ENCODE data around the gene ARVCF.

DNA sequence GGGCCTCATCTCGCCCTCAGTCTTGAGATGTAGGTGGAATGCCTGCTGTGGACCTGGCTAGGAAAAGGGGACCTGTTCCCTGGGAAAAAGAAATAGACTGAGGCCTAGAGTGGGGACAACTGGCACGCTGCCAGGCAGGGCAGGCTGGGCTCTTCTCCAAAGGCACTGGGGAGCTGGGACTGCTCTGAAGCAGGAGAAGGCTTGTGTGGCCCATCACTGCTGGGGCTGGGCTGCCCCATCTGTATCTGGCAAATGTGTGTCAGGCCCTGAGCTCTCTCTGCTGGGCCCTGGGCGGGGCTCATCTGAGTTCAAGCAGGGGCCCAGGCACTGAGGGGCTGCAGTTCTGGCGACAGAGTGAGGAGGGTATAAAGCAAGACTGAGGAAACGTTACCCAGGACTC is 32.9 kb downstream of the ARVCF start:
- TF ChIP-seq, protein P1, sequence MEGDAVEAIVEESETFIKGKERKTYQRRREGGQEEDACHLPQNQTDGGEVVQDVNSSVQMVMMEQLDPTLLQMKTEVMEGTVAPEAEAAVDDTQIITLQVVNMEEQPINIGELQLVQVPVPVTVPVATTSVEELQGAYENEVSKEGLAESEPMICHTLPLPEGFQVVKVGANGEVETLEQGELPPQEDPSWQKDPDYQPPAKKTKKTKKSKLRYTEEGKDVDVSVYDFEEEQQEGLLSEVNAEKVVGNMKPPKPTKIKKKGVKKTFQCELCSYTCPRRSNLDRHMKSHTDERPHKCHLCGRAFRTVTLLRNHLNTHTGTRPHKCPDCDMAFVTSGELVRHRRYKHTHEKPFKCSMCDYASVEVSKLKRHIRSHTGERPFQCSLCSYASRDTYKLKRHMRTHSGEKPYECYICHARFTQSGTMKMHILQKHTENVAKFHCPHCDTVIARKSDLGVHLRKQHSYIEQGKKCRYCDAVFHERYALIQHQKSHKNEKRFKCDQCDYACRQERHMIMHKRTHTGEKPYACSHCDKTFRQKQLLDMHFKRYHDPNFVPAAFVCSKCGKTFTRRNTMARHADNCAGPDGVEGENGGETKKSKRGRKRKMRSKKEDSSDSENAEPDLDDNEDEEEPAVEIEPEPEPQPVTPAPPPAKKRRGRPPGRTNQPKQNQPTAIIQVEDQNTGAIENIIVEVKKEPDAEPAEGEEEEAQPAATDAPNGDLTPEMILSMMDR (IDR thresholded peaks at IDR 0.05): no peak
- TF ChIP-seq EZH2 (IDR thresholded peaks at IDR 0.05; ENCODE audit: borderline replicate concordance, insufficient read depth, low read depth, low read length, poor library complexity, severe bottlenecking): no peak

Measured in B cell (primary cell).